Choroid plexus epithelial cell (primary cell): ENCODE results near the gene DDX11.
A peak's percentile ranks its signal among the peaks of the same experiment; 100 is the strongest.
"Not testable (repeated sequence)": the region's sequence is repeated elsewhere in the genome, so short reads cannot be mapped to it uniquely, and the experiment has no call there.

ENCODE experiments used
- DNase-seq: peaks from one replicate; pipeline ENCODE4 v3.0.0-alpha.2; 2010; ENCODE audit warnings: low read depth
- H3K4me3 ChIP-seq: 2 replicates; pipeline ENCODE4 v1.5.1; 2011; ENCODE audit warnings: low read depth, mild to moderate bottlenecking, control low read depth, low read length, moderate library complexity
- TF ChIP-seq, protein P1 (sequence below): conservative IDR thresholded peaks from 2 replicates; pipeline ENCODE4 v1.5.1; 2011; ENCODE audit warnings: low read depth, mild to moderate bottlenecking, control low read depth, inconsistent platforms, low read length, moderate library complexity

Gene DDX11

DNA sequence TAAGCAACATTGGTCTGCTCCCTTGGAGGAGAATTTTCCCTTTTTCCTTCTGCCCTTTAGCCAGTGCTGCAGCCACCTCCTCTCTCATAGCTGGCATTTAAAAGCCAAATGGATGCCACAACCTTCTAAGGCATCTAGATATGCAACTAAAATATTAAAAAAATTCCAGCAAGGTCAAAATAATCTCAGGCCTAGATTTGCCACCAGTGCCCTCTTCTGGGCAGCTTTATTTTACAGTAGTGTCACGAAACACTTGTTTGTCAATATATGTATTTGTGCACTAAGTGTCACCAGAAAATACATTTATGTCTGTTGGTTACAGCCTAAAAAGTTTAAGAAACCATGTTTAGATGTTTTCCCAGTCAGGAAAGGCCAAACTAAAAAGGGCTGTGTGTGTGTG, 19.7 kb upstream of the DDX11 start:
- DNase-seq, H3K4me3 ChIP-seq: not testable (repeated sequence)
- TF ChIP-seq, protein P1, sequence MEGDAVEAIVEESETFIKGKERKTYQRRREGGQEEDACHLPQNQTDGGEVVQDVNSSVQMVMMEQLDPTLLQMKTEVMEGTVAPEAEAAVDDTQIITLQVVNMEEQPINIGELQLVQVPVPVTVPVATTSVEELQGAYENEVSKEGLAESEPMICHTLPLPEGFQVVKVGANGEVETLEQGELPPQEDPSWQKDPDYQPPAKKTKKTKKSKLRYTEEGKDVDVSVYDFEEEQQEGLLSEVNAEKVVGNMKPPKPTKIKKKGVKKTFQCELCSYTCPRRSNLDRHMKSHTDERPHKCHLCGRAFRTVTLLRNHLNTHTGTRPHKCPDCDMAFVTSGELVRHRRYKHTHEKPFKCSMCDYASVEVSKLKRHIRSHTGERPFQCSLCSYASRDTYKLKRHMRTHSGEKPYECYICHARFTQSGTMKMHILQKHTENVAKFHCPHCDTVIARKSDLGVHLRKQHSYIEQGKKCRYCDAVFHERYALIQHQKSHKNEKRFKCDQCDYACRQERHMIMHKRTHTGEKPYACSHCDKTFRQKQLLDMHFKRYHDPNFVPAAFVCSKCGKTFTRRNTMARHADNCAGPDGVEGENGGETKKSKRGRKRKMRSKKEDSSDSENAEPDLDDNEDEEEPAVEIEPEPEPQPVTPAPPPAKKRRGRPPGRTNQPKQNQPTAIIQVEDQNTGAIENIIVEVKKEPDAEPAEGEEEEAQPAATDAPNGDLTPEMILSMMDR: peak; percentile 30

DNA sequence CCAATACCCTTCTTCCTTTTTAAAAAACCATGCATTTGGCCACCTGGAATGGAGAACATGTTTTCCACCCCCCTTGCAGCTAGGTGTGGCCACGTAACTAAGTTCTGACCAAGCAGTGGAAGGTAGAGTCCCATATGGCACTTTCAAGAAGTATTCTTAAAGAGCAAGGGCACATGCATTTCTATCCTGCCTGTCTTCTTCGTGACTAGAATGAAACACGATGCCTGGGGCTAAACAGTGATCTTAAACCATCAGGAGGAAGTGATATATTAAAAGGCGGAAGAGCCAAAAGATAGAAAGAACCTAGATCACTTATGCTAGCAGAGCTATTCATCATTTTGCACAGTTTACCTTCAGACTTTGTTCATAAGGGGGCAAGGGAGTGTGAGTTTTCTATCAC, 16.0 kb upstream of the DDX11 start:
- H3K4me3 ChIP-seq: no peak overlapping the region
- DNase-seq: no peak
- TF ChIP-seq, protein P1: no peak

DNA sequence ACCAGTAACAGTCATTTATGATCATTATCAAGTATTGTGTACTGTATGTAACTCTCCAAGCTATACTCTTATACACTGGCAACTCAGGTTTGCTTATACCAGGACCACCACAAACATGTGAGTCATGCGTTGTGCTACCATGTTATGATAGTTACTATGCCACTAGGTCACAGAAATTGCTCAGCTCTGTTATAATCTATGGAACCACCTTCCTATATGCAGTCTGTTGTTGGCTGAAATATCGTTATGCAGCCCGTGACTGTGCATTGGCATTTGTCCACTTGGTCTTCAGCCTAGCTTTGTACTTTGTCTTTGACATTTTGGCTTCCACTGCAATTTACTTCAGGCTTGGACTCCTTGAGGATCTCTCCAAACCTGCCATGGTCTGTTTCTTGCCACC, 7.5 kb upstream of the DDX11 start:
- H3K4me3 ChIP-seq, DNase-seq: not testable (repeated sequence)

DNA sequence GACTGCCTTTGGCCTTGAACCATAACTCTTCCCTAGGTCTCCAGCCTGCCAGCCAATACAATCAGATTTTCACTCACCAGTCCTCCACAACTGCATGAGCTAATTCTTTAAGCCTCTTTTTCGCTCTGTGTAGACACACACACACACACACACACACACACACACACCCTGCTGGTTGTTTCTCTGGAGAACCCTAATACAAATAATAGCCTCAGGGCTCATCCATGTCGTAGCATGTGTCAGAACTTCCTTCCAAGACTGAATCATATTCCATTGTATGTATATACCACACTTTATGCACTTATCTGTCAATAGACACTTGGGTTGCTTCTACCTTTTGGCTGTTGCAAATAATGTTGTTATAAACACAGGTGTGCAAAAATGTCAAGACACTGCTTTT, 6.0 kb upstream of the DDX11 start:
- H3K4me3 ChIP-seq, DNase-seq: not testable (repeated sequence)

DNA sequence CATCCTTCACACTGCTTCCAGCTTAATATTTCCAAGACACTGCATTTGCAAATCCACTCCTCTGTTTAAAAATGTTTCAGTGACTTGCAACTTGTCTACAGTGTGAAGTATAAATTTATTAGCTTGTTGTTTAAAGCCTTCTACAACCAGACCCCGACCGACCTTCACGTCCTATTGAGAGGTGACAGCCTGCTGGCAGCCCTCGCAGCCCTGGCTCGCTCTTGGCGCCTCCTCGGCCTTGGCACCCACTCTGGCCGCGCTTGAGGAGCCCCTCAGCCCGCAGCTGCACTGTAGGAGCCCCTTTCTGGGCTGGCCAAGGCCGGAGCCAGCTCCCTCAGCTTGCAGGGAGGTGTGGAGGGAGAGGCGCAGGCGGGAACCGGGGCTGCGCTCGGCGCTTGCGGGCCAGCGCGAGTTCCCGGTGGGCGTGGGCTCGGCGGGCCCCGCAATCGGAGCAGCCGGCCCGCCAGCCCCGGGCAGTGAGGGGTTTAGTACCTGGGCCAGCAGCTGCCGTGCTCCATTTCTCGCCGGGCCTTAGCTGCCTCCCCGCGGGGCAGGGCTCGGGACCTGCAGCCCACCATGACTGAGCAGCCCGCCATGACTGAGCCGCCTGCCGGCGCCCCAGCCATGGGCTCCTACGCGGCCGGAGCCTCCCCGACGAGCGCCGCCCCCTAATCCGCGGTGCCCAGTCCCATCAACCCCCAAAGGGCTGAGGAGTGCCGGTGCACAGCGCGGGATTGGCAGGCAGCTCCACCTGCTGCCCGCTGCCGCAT, 2.5 kb upstream of the DDX11 start:
- not testable (repeated sequence) for H3K4me3 ChIP-seq, DNase-seq

DNA sequence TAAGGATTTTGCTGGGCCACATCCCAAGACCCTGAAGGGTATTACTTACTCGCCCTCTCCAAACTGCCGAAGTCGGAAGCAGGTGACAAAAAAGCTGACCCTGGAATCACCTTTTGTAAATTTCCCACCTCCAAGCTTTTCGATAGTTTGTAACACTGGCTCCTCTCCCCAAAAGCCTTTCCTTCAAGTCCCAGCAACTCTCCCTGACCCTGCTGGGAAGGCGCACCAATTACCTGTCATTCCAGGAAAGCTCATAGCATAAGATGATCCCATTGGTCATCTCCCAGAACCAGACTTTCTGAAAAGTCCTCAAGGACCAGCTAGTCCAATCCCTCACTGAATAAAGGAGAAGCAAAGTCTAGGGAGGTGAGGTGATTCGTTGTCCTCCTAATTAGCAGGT, 698 bp upstream of the DDX11 start:
- DNase-seq: not testable (repeated sequence)
- peak overlapping the region; percentile 56 for H3K4me3 ChIP-seq

DNA sequence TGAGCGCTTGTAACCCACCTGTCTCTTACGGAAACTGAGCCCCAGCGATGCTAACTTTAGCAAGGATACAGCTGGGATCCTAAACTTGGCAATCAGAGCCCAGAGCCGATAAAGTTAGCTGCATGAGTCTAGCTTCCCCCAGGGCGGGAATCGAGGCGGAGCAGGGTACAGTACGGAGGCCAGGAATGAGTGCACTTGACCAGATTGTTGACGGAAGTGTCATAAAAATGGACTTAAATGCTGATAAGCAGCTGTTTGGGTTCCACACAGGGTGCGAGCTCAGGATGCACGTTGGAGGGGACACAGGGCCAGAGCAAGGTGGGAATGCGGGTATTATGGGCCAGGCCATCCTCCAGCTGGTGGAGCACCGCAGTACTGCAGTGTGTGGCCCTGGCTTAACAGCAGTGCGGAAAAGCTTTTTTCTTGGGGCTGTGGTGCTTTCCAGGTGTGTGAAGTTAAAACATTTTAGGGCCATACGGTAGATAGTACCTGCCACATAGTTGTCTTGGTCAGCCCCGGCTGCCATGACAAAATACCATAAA, 744 bp downstream of the DDX11 start:
- TF ChIP-seq, protein P1: peak; percentile 36
- DNase-seq: peak; percentile 24
- H3K4me3 ChIP-seq: peak overlapping the region; percentile 56

DNA sequence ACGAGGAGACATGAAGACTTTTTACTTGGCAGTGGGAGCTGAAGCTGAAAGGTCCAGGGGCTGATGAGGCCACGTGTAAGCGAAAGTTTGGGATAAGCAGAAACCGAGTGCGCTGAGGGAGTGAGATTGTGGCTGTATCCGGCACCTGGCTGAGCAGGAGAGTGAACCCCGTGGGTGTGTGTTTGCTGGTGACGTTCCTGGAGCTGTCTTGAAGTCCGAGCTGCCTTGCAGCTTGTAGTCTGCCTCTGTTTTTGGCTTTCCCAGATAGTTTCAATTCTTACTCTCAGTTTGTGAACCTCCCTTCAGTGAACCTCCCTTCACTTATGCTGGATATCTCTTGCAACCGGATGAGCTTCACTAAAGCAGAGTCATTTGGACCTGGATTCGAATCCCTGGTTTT, 2.5 kb downstream of the DDX11 start:
- not testable (repeated sequence) for DNase-seq, H3K4me3 ChIP-seq

DNA sequence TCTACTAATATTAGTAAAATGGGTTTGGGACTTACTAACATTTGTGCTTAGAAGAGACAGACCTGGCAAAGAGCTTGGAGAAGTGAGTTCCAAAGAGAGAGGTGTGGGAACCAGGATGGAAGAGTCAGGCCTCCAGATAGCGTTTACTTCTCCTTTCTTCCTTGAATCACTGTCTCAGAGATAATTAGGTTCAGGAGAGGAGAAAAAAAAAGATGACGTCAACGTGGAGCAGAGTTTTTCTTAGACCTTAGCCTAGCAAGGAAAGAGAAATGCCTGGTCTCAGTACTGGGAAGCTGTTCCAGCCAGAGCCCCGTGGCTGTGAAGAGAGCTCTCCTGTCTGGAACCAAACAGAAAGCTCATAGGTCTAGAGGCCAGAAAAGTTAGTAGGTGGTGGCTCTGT, 3.4 kb downstream of the DDX11 start:
- not testable (repeated sequence) for DNase-seq

DNA sequence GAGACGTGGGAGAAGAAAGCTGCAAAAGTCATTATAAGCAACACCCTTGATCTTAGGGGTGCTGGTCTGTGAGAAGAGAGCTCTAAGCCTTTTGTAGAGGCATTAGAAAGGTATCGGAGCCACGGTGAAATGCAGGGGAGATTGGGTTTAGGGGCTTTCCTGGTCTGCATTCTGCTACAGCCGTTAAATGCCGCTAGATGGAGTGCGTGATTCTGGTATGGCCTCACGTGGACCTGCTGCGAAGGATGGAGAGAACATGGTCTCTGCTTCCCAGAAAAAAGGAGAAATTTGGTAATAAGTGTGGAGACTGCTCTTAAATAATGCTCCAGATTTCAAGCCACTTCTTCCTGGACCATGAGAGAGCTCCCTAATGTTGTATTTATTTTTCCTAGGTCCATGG, 4.3 kb downstream of the DDX11 start:
- H3K4me3 ChIP-seq, DNase-seq: not testable (repeated sequence)

More for the DNA sequence above, 3.4 kb downstream of the DDX11 start:
- not testable (repeated sequence) for H3K4me3 ChIP-seq

DNA sequence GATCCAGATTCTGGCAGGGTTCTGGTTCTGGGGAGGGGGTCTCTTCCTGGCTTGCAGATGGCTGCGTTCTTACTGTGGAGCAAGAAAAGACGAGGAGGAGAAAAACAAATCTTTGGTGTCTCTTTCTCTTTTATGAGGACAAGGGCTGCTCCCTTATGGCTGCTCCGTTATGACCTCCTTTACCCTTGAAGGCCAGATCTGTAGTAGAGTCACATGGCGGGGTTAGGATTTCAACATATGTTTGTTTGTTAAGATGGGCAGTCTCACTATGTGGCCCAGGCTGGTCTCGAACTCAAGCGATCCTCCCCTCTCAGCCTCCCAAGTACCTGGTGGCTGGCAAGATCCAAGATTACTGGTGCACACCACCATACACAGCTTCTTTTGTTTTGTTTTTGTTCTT, 5.8 kb downstream of the DDX11 start:
- H3K4me3 ChIP-seq, DNase-seq: not testable (repeated sequence)

DNA sequence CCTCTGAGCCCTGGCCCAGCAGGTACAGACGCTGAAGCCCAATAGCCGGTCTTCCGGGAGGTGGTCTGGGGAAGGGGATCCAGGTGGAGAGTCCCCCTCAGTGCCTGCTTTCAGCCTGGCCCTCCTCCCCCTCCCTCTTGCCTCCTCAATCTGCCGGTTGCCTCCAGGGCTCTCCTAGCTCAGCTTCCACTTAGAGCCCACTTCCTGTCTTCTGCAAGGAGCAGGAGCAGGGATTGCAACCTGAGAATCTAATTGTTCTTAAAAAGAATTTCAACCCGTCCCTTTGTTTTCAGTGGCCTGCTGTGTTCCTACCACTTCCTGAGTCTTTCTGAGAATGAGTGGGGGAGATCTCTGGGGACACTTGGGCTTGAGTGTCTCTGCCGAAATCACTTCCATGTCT, 6.6 kb downstream of the DDX11 start:
- DNase-seq: peak; percentile 46
- H3K4me3 ChIP-seq: not testable (repeated sequence)

DNA sequence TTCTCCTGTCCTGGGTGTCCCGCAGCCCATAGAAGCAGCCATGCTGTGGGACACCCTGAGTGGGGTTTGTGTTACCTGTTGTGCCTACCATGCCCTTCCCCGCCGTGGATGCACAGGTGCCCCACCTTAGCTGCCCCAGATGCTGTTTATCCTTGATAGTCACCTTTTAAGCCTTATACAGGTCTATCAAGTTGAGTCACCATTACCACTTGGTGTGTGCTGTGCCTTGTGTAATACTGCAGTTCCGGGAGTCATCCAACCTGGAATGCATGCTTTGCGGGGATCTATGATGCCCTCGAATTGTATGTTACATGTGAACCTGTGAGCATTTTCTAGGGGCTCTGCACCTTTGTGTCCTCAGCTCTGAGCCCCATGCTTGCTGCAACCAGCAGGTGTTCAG, 7.6 kb downstream of the DDX11 start:
- H3K4me3 ChIP-seq, DNase-seq: not testable (repeated sequence)

DNA sequence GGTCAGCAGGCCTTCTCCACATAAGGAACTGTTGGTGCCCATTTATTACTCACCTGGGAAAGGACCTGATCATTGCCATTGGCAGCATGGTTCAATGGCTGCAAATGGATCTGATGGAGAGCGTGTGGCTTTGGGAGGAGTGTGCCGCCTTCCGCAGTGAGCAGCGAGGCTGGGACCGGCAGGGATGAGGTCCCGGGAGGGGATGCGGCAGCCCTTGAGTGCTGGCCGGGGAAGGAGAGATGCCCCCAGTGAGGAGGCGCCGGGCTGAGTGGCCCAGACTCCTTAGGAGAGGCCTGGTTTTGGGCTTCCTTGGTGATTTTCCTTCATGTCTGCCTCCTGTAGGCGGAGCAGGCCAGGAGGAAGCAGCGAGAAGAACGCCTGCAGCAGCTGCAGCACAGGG, 10.6 kb downstream of the DDX11 start:
- H3K4me3 ChIP-seq, DNase-seq: not testable (repeated sequence)

DNA sequence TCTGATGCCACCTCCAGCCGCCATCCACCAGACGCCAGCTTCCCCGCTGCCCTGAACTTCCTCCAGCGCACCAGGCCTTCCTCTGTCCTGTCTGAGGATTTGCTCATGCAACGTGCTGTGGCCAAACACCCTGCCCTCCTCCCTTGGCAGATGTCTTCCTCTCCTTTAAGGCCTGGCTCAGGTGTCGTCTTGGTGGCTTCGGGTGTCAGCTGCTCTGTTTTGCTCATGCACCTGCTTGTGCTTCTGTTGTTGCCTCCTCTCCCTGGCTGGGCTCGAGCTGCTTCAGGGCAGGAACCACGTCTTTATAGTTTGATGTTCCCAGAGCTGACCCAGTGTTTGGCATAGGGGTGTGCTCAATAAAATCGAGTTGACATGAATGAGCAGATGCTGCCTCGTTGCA, 12.4 kb downstream of the DDX11 start:
- not testable (repeated sequence) for H3K4me3 ChIP-seq, DNase-seq

DNA sequence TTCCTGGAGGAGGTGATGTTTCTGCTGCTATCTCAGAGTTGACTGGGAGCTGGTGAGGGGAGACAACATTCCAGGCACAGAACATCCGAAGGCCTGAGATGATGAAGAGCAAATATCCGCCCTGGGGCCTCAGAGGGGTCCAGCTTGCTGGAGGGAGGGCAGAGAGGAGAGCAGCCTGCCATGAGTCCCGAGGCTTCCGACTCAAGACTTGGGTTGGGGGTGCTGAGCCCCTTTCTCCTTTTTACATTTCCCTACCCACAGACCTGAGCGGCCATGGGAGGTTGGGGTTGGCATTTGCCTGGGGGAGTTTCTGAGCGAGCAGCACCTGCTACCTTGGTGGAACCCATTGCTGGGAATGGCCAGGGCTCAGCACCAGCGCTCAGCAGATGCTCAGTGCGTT, 13.8 kb downstream of the DDX11 start:
- DNase-seq, H3K4me3 ChIP-seq: not testable (repeated sequence)

DNA sequence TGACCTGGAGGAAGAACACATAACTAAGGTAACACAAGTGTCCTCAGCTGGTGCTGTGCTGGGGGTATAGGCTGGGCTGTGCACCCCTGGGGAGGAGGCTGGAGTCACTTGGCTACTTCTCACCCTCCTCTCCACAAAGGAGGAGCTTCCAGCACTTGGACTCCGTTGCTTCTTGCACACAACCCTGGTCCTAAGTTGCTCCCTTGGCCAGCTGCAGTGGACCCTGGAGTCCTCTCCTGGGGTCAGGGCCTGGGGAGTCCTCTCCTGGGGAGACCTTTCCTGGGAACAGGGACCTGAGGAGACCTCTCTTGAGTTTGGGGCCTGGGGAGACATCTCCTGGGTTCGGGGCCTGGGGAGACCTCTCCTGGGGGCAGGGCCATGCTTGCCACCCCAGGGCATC, 14.3 kb downstream of the DDX11 start:
- not testable (repeated sequence) for DNase-seq, H3K4me3 ChIP-seq
